ENCODE measurements around the gene ZBTB16. TPM values are rescaled to one million over a fixed set of nuclear protein-coding genes. Genes with fewer than 3 reads are reported as not detected.

ZBTB16 gene
- total RNA-seq, 2 experiments from 2014 or later, result 19.1 to 20.6 TPM

- no peak overlapping the region for H3K4me3 ChIP-seq (ENCODE audit: low read length)
- H3K9me3 ChIP-seq (ENCODE audit: control insufficient read depth in 1 of 2, insufficient read depth in 1 of 2, low read length in 2 of 2), result no peaks in the 10 kb centered on the region
- intact Hi-C loops (cut with DNase I, micrococcal nuclease), result no loop called here
- no peak for DNase-seq
- Mint-ChIP-seq H3K27me3 (no peaks in the 10 kb centered on the region), H3K27ac (no peak overlapping the region), H3K9me3 (no peaks in the 10 kb centered on the region), H3K4me1 (ENCODE audit: low read depth) (no peaks in the 10 kb centered on the region), H3K4me3 (no peak overlapping the region), H3K36me3 (ENCODE audit: low read depth) (no peaks in the 10 kb centered on the region)
- H3K27ac ChIP-seq (ENCODE audit: low read depth in 1 of 2, low read length in 2 of 2), result no peak overlapping the region
- ATAC-seq (ENCODE audit: poor library complexity), result no peak
- ChIA-PET POLR2A (no interaction called here), CTCF (no interaction called here)
- H3K27me3 ChIP-seq (ENCODE audit: control insufficient read depth in 1 of 2, insufficient read depth in 2 of 2, low read length in 2 of 2), result no peaks in the 10 kb centered on the region
- no peaks in the 10 kb centered on the region for H3K4me1 ChIP-seq (ENCODE audit: insufficient read depth, low read length)
- no peaks in the 10 kb centered on the region for H3K36me3 ChIP-seq (ENCODE audit: insufficient read depth, low read length)
- no peak for TF ChIP-seq CTCF (IDR thresholded peaks at IDR 0.05)
These were observed 44.4 kb upstream of the ZBTB16 start for GRCh38 chr11:114015117-114015516.

DNA sequence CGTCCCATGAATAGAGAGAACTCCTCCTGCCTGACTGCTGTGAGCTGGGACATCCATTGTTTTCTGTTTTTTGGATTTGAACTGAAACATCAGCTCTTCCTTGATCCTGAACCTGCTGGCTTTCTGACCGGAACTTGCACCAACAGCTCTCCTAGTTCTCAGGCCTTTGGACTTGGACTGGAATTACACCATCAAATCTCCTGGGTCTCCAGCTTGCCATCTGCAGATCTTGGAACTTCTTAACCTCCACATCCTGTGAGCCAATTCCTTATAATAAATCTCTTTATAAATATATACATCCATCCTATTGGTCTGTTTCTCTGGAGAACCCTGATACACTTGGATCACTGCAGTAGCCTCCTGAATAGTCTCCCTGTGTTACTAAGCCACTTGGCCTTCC, 42.5 kb upstream of the ZBTB16 start:
- no peak for DNase-seq

DNA sequence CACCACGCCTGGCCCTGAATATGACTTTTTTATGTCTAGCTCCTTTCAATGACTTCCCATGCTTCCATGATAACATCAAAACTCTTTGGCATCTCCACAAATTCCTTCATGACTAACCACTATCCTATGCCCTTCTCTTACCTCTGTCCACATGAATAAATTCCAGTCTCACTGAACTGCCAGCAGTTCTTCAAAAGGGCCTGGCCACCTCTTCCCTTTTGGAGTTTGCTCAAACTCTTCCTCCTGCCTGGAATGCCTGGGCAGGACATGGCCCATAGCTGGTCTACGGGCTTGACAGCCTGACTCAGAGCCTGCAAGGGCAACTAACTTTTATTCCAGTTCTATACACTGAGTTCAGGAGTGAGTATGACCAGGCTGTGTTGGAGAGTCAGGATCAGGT, 41.8 kb upstream of the ZBTB16 start:
- no peaks in the 10 kb centered on the region for H3K36me3 ChIP-seq (ENCODE audit: insufficient read depth, low read length)
- DNase-seq (no peak), ATAC-seq (ENCODE audit: poor library complexity) (no peak)
- H3K27me3 Mint-ChIP-seq, result no peaks in the 10 kb centered on the region
- H3K27ac Mint-ChIP-seq, result no peak overlapping the region
- H3K9me3 ChIP-seq (ENCODE audit: control insufficient read depth in 1 of 2, insufficient read depth in 1 of 2, low read length in 2 of 2), result no peaks in the 10 kb centered on the region
- ChIA-PET POLR2A (no interaction called here), CTCF (interaction anchor here (0.7 kb wide), 1 partner anchor 98 kb away, joined by 3 read pairs; no protein-coding TSS in a partner anchor)
- no peak for TF ChIP-seq CTCF (IDR thresholded peaks at IDR 0.05)
- no peak overlapping the region for H3K27ac ChIP-seq (ENCODE audit: low read depth in 1 of 2, low read length in 2 of 2)
- H3K4me3 Mint-ChIP-seq, result no peak overlapping the region
- H3K4me1 Mint-ChIP-seq (ENCODE audit: low read depth), result no peaks in the 10 kb centered on the region
- no peaks in the 10 kb centered on the region for H3K9me3 Mint-ChIP-seq
- intact Hi-C loops (cut with DNase I, micrococcal nuclease), result no loop called here
- H3K4me3 ChIP-seq (ENCODE audit: low read length), result no peak overlapping the region
- H3K27me3 ChIP-seq (ENCODE audit: control insufficient read depth in 1 of 2, insufficient read depth in 2 of 2, low read length in 2 of 2), result no peaks in the 10 kb centered on the region
- no peaks in the 10 kb centered on the region for H3K4me1 ChIP-seq (ENCODE audit: insufficient read depth, low read length)
- H3K36me3 Mint-ChIP-seq (ENCODE audit: low read depth), result no peaks in the 10 kb centered on the region

More for the DNA sequence above, 42.5 kb upstream of the ZBTB16 start:
- CTCF ChIA-PET, result no interaction called here
- TF ChIP-seq CTCF (IDR thresholded peaks at IDR 0.05), result no peak
- no peaks in the 10 kb centered on the region for H3K27me3 ChIP-seq (ENCODE audit: control insufficient read depth in 1 of 2, insufficient read depth in 2 of 2, low read length in 2 of 2)
- no peak overlapping the region for H3K27ac ChIP-seq (ENCODE audit: low read depth in 1 of 2, low read length in 2 of 2)
- no peaks in the 10 kb centered on the region for H3K9me3 Mint-ChIP-seq
- intact Hi-C loops (cut with DNase I, micrococcal nuclease), result no loop called here
- no peak overlapping the region for H3K4me3 ChIP-seq (ENCODE audit: low read length)
- H3K9me3 ChIP-seq (ENCODE audit: control insufficient read depth in 1 of 2, insufficient read depth in 1 of 2, low read length in 2 of 2), result no peaks in the 10 kb centered on the region
- no peak overlapping the region for H3K4me3 Mint-ChIP-seq
- H3K36me3 ChIP-seq (ENCODE audit: insufficient read depth, low read length), result no peaks in the 10 kb centered on the region
- no peak for ATAC-seq (ENCODE audit: poor library complexity)
- H3K4me1 Mint-ChIP-seq (ENCODE audit: low read depth), result no peaks in the 10 kb centered on the region
- no peaks in the 10 kb centered on the region for H3K27me3 Mint-ChIP-seq
- POLR2A ChIA-PET, result no interaction called here
- no peak overlapping the region for H3K27ac Mint-ChIP-seq
- no peaks in the 10 kb centered on the region for H3K36me3 Mint-ChIP-seq (ENCODE audit: low read depth)
- no peaks in the 10 kb centered on the region for H3K4me1 ChIP-seq (ENCODE audit: insufficient read depth, low read length)
